ENCODE data around the gene CES1. TPM values are rescaled to one million over a fixed set of nuclear protein-coding genes. Genes with fewer than 3 reads are reported as not detected.
A peak's percentile ranks its signal among the peaks of the same experiment; 100 is the strongest.
"Not testable (repeated sequence)": the region's sequence is repeated elsewhere in the genome, so short reads cannot be mapped to it uniquely, and the experiment has no call there.

Gene CES1
- total and polyA plus RNA-seq, 5 experiments from 2014 or later = 0.43 to 1.8 TPM; not detected in 3

- Mint-ChIP-seq H3K4me1 (no peaks in the 10 kb centered on the region), H3K4me3 (no peak overlapping the region), H3K27me3 (peaks cover 8 to 44% (median 19%) of the 10 kb centered on the region in 5 donors), H3K9me3 (no peaks in the 10 kb centered on the region), H3K27ac (no peak overlapping the region), H3K36me3 (no peaks in the 10 kb centered on the region)
- no peak for DNase-seq
- no peak for ATAC-seq
- POLR2A ChIA-PET = no interaction called here
Measured at GRCh38 chr16:55846598-55847346, 13.9 kb upstream of the CES1 start.

GRCh38 chr16:55843105-55843395 is 10.2 kb upstream of the CES1 start:
- Mint-ChIP-seq H3K4me3 (no peak overlapping the region), H3K27ac (no peak overlapping the region), H3K36me3 (no peaks in the 10 kb centered on the region), H3K27me3 (peaks cover 5 to 23% (median 16%) of the 10 kb centered on the region in 5 donors), H3K4me1 (no peaks in the 10 kb centered on the region), H3K9me3 (no peaks in the 10 kb centered on the region)
- DNase-seq (no peak), ATAC-seq (no peak)
- POLR2A ChIA-PET = no interaction called here

GRCh38 chr16:55842369-55843104 is 9.6 kb upstream of the CES1 start:
- POLR2A ChIA-PET = no interaction called here
- Mint-ChIP-seq H3K4me1 (no peaks in the 10 kb centered on the region), H3K27ac (no peak overlapping the region), H3K36me3 (no peaks in the 10 kb centered on the region), H3K9me3 (no peaks in the 10 kb centered on the region), H3K27me3 (peaks cover 5 to 22% (median 16%) of the 10 kb centered on the region in 5 donors), H3K4me3 (no peak overlapping the region)
- ATAC-seq = no peak
- peak in 3 of 10 donors; percentile 8 to 38 (median 16) for DNase-seq

- ATAC-seq (no peak), DNase-seq (no peak)
- POLR2A ChIA-PET = no interaction called here
- Mint-ChIP-seq H3K9me3 (no peaks in the 10 kb centered on the region), H3K4me3 (no peak overlapping the region), H3K27ac (no peak overlapping the region), H3K36me3 (no peaks in the 10 kb centered on the region), H3K27me3 (peaks cover 0 to 12% (median 8%) of the 10 kb centered on the region in 5 donors), H3K4me1 (peaks cover 0 to 1% (median 0%) of the 10 kb centered on the region in 4 donors)
Measured at GRCh38 chr16:55839115-55839514, 6.2 kb upstream of the CES1 start.

GRCh38 chr16:55836158-55836611 is 3.3 kb upstream of the CES1 start:
- Mint-ChIP-seq H3K9me3 (no peaks in the 10 kb centered on the region), H3K4me1 (peaks cover 0 to 1% (median 0%) of the 10 kb centered on the region in 4 donors), H3K27me3 (peaks cover 0 to 17% (median 1%) of the 10 kb centered on the region in 5 donors), H3K36me3 (no peaks in the 10 kb centered on the region), H3K27ac (no peak overlapping the region), H3K4me3 (no peak overlapping the region)
- ATAC-seq (no peak), DNase-seq (no peak)
- POLR2A ChIA-PET = no interaction called here

GRCh38 chr16:55835581-55835980 is 2.7 kb upstream of the CES1 start:
- H3K9me3 Mint-ChIP-seq = no peaks in the 10 kb centered on the region
- POLR2A ChIA-PET = no interaction called here
- H3K4me1 Mint-ChIP-seq = peaks cover 0 to 1% (median 0%) of the 10 kb centered on the region in 4 donors
- no peak overlapping the region for H3K4me3 Mint-ChIP-seq
- DNase-seq (no peak), ATAC-seq (no peak)
- H3K27ac Mint-ChIP-seq = no peak overlapping the region
- H3K27me3 Mint-ChIP-seq = peaks cover 4 to 23% (median 7%) of the 10 kb centered on the region in 5 donors
- H3K36me3 Mint-ChIP-seq = no peaks in the 10 kb centered on the region

GRCh38 chr16:55835173-55835572 is 2.3 kb upstream of the CES1 start:
- H3K27ac Mint-ChIP-seq, ATAC-seq, H3K36me3 Mint-ChIP-seq, H3K9me3 Mint-ChIP-seq, H3K4me1 Mint-ChIP-seq, H3K4me3 Mint-ChIP-seq, DNase-seq, POLR2A ChIA-PET: not testable (repeated sequence)
- peaks cover 4 to 26% (median 11%) of the 10 kb centered on the region in 5 donors for H3K27me3 Mint-ChIP-seq

GRCh38 chr16:55834049-55834448 is 1.2 kb upstream of the CES1 start:
- ATAC-seq (no peak), DNase-seq (no peak)
- Mint-ChIP-seq H3K4me1 (peaks cover 0 to 1% (median 0%) of the 10 kb centered on the region in 4 donors), H3K27me3 (peaks cover 5 to 31% (median 15%) of the 10 kb centered on the region in 5 donors), H3K4me3 (no peak overlapping the region), H3K36me3 (no peaks in the 10 kb centered on the region), H3K27ac (no peak overlapping the region), H3K9me3 (no peaks in the 10 kb centered on the region)
- POLR2A ChIA-PET = no interaction called here

GRCh38 chr16:55832425-55832772 is 497 bp downstream of the CES1 start:
- Mint-ChIP-seq H3K4me3 (no peak overlapping the region), H3K27ac (no peak overlapping the region)
- POLR2A ChIA-PET = no interaction called here

GRCh38 chr16:55830658-55831294 is 2.1 kb downstream of the CES1 start:
- H3K27ac Mint-ChIP-seq = no peak overlapping the region
- H3K27me3 Mint-ChIP-seq = peaks cover 7 to 39% (median 11%) of the 10 kb centered on the region in 5 donors
- no peaks in the 10 kb centered on the region for H3K9me3 Mint-ChIP-seq
- DNase-seq (no peak), ATAC-seq (no peak)
- H3K36me3 Mint-ChIP-seq = no peaks in the 10 kb centered on the region
- POLR2A ChIA-PET = no interaction called here
- no peak overlapping the region for H3K4me3 Mint-ChIP-seq
- H3K4me1 Mint-ChIP-seq = peaks cover 0 to 1% (median 0%) of the 10 kb centered on the region in 4 donors

More at GRCh38 chr16:55832425-55832772, 497 bp downstream of the CES1 start:
- Mint-ChIP-seq H3K4me1 (peaks cover 0 to 1% (median 0%) of the 10 kb centered on the region in 4 donors), H3K27me3 (peaks cover 5 to 39% (median 13%) of the 10 kb centered on the region in 5 donors), H3K36me3 (no peaks in the 10 kb centered on the region), H3K9me3 (no peaks in the 10 kb centered on the region)
- DNase-seq = no peak
- ATAC-seq = no peak

GRCh38 chr16:55829232-55829631 is 3.7 kb downstream of the CES1 start:
- H3K27ac Mint-ChIP-seq, POLR2A ChIA-PET, ATAC-seq, H3K4me1 Mint-ChIP-seq, H3K9me3 Mint-ChIP-seq, H3K36me3 Mint-ChIP-seq, DNase-seq, H3K4me3 Mint-ChIP-seq: not testable (repeated sequence)
- H3K27me3 Mint-ChIP-seq = peaks cover 10 to 46% (median 11%) of the 10 kb centered on the region in 5 donors

- no peak for DNase-seq
- Mint-ChIP-seq H3K9me3 (no peaks in the 10 kb centered on the region), H3K4me1 (no peaks in the 10 kb centered on the region), H3K27me3 (peaks cover 7 to 46% (median 11%) of the 10 kb centered on the region in 5 donors), H3K4me3 (no peak overlapping the region), H3K36me3 (no peaks in the 10 kb centered on the region), H3K27ac (no peak overlapping the region)
- ATAC-seq = no peak
- POLR2A ChIA-PET = no interaction called here
Measured at GRCh38 chr16:55828680-55829079, 4.2 kb downstream of the CES1 start.

- POLR2A ChIA-PET = no interaction called here
- ATAC-seq = no peak
Measured at GRCh38 chr16:55825115-55825728, 7.7 kb downstream of the CES1 start.

More at GRCh38 chr16:55825115-55825728, 7.7 kb downstream of the CES1 start:
- H3K4me3 Mint-ChIP-seq = no peak overlapping the region
- no peaks in the 10 kb centered on the region for H3K4me1 Mint-ChIP-seq
- no peak for DNase-seq
- H3K9me3 Mint-ChIP-seq = peaks cover 0 to 6% (median 0%) of the 10 kb centered on the region in 9 donors
- H3K27me3 Mint-ChIP-seq = peaks cover 12 to 63% (median 20%) of the 10 kb centered on the region in 5 donors
- H3K36me3 Mint-ChIP-seq = no peaks in the 10 kb centered on the region
- H3K27ac Mint-ChIP-seq = no peak overlapping the region

Measured in naive thymus-derived CD8-positive, alpha-beta T cell (primary cell).